Mucosa of rectum (tissue), 2 donors: ENCODE measurements around the gene DNHD1.

Experiments
- H3K27ac ChIP-seq, 2 donors: one replicate each; pipeline ENCODE4 v1.7.0; 2013; ENCODE audit warnings: inconsistent platforms in 2 of 2, low read depth in 2 of 2, low read length in 2 of 2
- H3K27me3 ChIP-seq, 2 donors: one replicate each; pipeline ENCODE4 v1.7.0; 2013; ENCODE audit warnings: low read length in 2 of 2; ENCODE audit not compliant: control insufficient read depth in 2 of 2, insufficient read depth in 2 of 2
- H3K36me3 ChIP-seq, 2 donors: one replicate each; pipeline ENCODE4 v1.7.0; 2013; ENCODE audit warnings: low read length in 2 of 2; ENCODE audit not compliant: control insufficient read depth in 2 of 2, insufficient read depth in 2 of 2
- H3K4me1 ChIP-seq, 2 donors: one replicate each; pipeline ENCODE4 v1.7.0; 2013; ENCODE audit warnings: low read length in 2 of 2, mild to moderate bottlenecking in 1 of 2; ENCODE audit not compliant: control insufficient read depth in 2 of 2, insufficient read depth in 2 of 2
- H3K4me3 ChIP-seq, 2 donors: one replicate each; pipeline ENCODE4 v1.7.0; 2013; ENCODE audit warnings: low read length in 2 of 2
- H3K9ac ChIP-seq, 2 donors: one replicate each; pipeline ENCODE4 v1.7.0; 2013; ENCODE audit warnings: low read length in 2 of 2, low read depth in 1 of 2, mild to moderate bottlenecking in 1 of 2
- H3K9me3 ChIP-seq, 2 donors: one replicate each; pipeline ENCODE4 v1.7.0; 2013; ENCODE audit warnings: low read length in 2 of 2; ENCODE audit not compliant: control insufficient read depth in 2 of 2
- donor health status: healthy.
- donor health status: Normal muscosa, but diverticular disease.

DNHD1 gene

GRCh38 chr11:6609502-6610015 is 112.5 kb downstream of the DNHD1 start:
- no peaks in the 10 kb centered on the region for H3K27me3 ChIP-seq
- H3K36me3 ChIP-seq, result peaks cover 28 to 40% of the 10 kb centered on the region in 2 donors
- H3K4me3 ChIP-seq, result no peak overlapping the region
- no peak overlapping the region for H3K9ac ChIP-seq
- H3K27ac ChIP-seq, result peak overlapping the region in 1 of 2 donors; percentile 34
- no peaks in the 10 kb centered on the region for H3K9me3 ChIP-seq
- peaks cover 53 to 54% of the 10 kb centered on the region in 2 donors for H3K4me1 ChIP-seq

GRCh38 chr11:6610591-6610990 is 113.5 kb downstream of the DNHD1 start:
- peaks cover 36 to 50% of the 10 kb centered on the region in 2 donors for H3K36me3 ChIP-seq

GRCh38 chr11:6611092-6611962 is 114.2 kb downstream of the DNHD1 start:
- Histone ChIP-seq H3K36me3 (peaks cover 40 to 54% of the 10 kb centered on the region in 2 donors), H3K4me1 (peaks cover 39 to 42% of the 10 kb centered on the region in 2 donors), H3K4me3 (peak overlapping the region; percentile 87 to 94), H3K9me3 (no peaks in the 10 kb centered on the region), H3K27ac (peak overlapping the region; percentile 88 to 100), H3K27me3 (no peaks in the 10 kb centered on the region), H3K9ac (peak overlapping the region; percentile 93 to 100)

More at GRCh38 chr11:6610591-6610990, 113.5 kb downstream of the DNHD1 start:
- no peak overlapping the region for H3K9ac ChIP-seq
- peak overlapping the region in 1 of 2 donors; percentile 94 for H3K4me3 ChIP-seq
- H3K9me3 ChIP-seq, result no peaks in the 10 kb centered on the region
- H3K4me1 ChIP-seq, result peaks cover 43 to 44% of the 10 kb centered on the region in 2 donors
- no peaks in the 10 kb centered on the region for H3K27me3 ChIP-seq
- H3K27ac ChIP-seq, result no peak overlapping the region

- Histone ChIP-seq H3K9ac (peak overlapping the region; percentile 93 to 100), H3K4me3 (peak overlapping the region; percentile 87 to 94), H3K27ac (peak overlapping the region; percentile 88 to 100), H3K27me3 (no peaks in the 10 kb centered on the region), H3K9me3 (no peaks in the 10 kb centered on the region), H3K36me3 (peaks cover 42 to 56% of the 10 kb centered on the region in 2 donors), H3K4me1 (peaks cover 33 to 38% of the 10 kb centered on the region in 2 donors)
Observed at GRCh38 chr11:6611963-6612212, 114.8 kb downstream of the DNHD1 start.

- Histone ChIP-seq H3K27ac (peak within 1 kb of the TSS; percentile 100), H3K27me3 (no peaks in the 10 kb centered on the region), H3K36me3 (peaks cover 43 to 61% of the 10 kb centered on the region in 2 donors), H3K9me3 (no peaks in the 10 kb centered on the region), H3K9ac (peak within 1 kb of the TSS; percentile 93 to 100), H3K4me1 (peaks cover 31 to 40% of the 10 kb centered on the region in 2 donors), H3K4me3 (peak within 1 kb of the TSS; percentile 87 to 94)
Observed at GRCh38 chr11:6612213-6613041, 115.3 kb downstream of the DNHD1 start, which contains the start of gene TAF10. TSS of gene TAF10 (minus strand) at chr11:6612216. CDS start at chr11:6612189, 27 bp downstream.

GRCh38 chr11:6613496-6613895 is 116.4 kb downstream of the DNHD1 start:
- peak overlapping the region in 1 of 2 donors; percentile 94 for H3K4me3 ChIP-seq
- H3K36me3 ChIP-seq, result peaks cover 36 to 52% of the 10 kb centered on the region in 2 donors

GRCh38 chr11:6614446-6614845 is 117.4 kb downstream of the DNHD1 start:
- Histone ChIP-seq H3K27ac (no peak overlapping the region), H3K4me1 (peaks cover 38 to 40% of the 10 kb centered on the region in 2 donors)

More at GRCh38 chr11:6613496-6613895, 116.4 kb downstream of the DNHD1 start:
- Histone ChIP-seq H3K4me1 (peaks cover 34 to 38% of the 10 kb centered on the region in 2 donors), H3K27me3 (no peaks in the 10 kb centered on the region), H3K9me3 (no peaks in the 10 kb centered on the region), H3K9ac (peak overlapping the region in 1 of 2 donors; percentile 100), H3K27ac (peak overlapping the region; percentile 100)

GRCh38 chr11:6615046-6615445 is 118.0 kb downstream of the DNHD1 start:
- Histone ChIP-seq H3K9ac (no peak overlapping the region), H3K4me3 (no peak overlapping the region), H3K27me3 (no peaks in the 10 kb centered on the region), H3K4me1 (peaks cover 38 to 43% of the 10 kb centered on the region in 2 donors), H3K9me3 (no peaks in the 10 kb centered on the region), H3K36me3 (peaks cover 20 to 36% of the 10 kb centered on the region in 2 donors), H3K27ac (no peak overlapping the region)

More at GRCh38 chr11:6614446-6614845, 117.4 kb downstream of the DNHD1 start:
- H3K36me3 ChIP-seq, result peaks cover 26 to 42% of the 10 kb centered on the region in 2 donors
- no peak overlapping the region for H3K9ac ChIP-seq
- H3K4me3 ChIP-seq, result no peak overlapping the region
- H3K27me3 ChIP-seq, result no peaks in the 10 kb centered on the region
- no peaks in the 10 kb centered on the region for H3K9me3 ChIP-seq

- Histone ChIP-seq H3K9ac (no peak overlapping the region), H3K4me1 (peaks cover 32 to 38% of the 10 kb centered on the region in 2 donors), H3K27me3 (no peaks in the 10 kb centered on the region), H3K9me3 (no peaks in the 10 kb centered on the region), H3K27ac (no peak overlapping the region), H3K36me3 (peaks cover 15 to 26% of the 10 kb centered on the region in 2 donors), H3K4me3 (no peak overlapping the region)
Observed at GRCh38 chr11:6615882-6616585, 119.0 kb downstream of the DNHD1 start.
